GM12891 (cell line): ENCODE results near the gene FOXD2.

Experiments used
- PAX5 ChIP-seq: IDR thresholded peaks from 2 replicates; pipeline ENCODE4 v1.6.1; 2011; ENCODE audit warnings: low read length, moderate library complexity, mild to moderate bottlenecking; ENCODE audit not compliant: insufficient read depth, severe bottlenecking
- POLR2A ChIP-seq: IDR thresholded peaks from 2 replicates; pipeline ENCODE4 v1.6.1; 2011; ENCODE audit warnings: low read depth, low read length, control low read depth
- POLR2AphosphoS5 ChIP-seq: IDR thresholded peaks from 2 replicates; pipeline ENCODE4 v1.6.1; 2011; ENCODE audit warnings: low read depth, low read length, control low read depth
- POU2F2 ChIP-seq: IDR thresholded peaks from 2 replicates; pipeline ENCODE4 v1.6.1; 2011; ENCODE audit warnings: low read depth, mild to moderate bottlenecking, control low read depth, low read length, moderate library complexity
- SPI1 ChIP-seq: IDR thresholded peaks from 2 replicates; pipeline ENCODE4 v1.6.1; 2011; ENCODE audit warnings: low read depth, low read length, control low read depth
- TAF1 ChIP-seq: IDR thresholded peaks from 2 replicates; pipeline ENCODE4 v1.6.1; 2011; ENCODE audit warnings: low read depth, low read length, control low read depth

- TF ChIP-seq POLR2A (no peak), POLR2AphosphoS5 (no peak), TAF1 (no peak), SPI1 (no peak), PAX5 (no peak), POU2F2 (no peak)
Observed at GRCh38 chr1:47417170-47418044, 20.4 kb upstream of the FOXD2 start.
